HG02840 (cell line): ENCODE data around the gene NKAIN2.
"Not testable (repeated sequence)": the region's sequence is repeated elsewhere in the genome, so short reads cannot be mapped to it uniquely, and the experiment has no call there.

Source experiments
- ATAC-seq: cut with Tn5 transposase; IDR thresholded peaks from one replicate; pipeline ENCODE4 v1.9.1; 2021; ENCODE audit warnings: mild to moderate bottlenecking, moderate library complexity, moderate number of reproducible peaks; ENCODE audit not compliant: unreplicated experiment, low FRiP score

Gene NKAIN2

DNA sequence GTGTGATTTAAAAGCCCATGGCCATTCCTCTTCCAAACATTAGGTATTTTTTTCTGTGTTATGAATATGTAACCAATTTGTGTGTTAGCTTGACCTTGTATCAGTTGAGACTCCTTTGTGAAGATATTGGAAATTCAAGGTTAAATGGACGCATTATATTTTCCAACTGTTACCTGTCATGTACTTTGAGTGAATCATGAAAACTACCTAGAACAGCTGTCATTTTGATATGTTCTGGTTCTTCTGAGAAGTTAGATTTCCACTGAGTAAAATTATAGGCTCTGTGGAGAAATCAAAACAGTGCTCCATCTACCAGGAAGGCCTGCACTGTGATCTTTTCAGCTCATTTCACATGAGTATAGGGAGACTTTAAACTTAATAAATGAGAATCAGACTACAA is 470.0 kb downstream of the NKAIN2 start:
- no peak for ATAC-seq

DNA sequence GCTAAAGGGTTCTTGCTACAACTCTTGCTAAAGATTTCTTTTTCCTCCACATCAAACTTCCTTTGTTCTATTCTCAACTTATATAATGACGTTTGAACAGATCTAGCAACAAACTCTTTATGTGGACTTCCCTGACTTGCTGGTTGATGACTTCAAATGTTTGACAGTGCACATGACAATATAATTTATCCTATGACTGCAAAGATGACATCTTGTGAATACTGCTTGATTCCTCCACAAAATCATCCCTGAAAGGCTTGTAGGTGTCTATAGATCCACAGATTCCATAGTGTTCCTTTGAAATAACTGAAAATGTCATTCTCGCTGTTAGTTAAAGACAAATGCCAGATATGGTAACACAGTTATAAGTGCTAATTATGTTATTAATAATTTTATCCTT is 478.9 kb downstream of the NKAIN2 start:
- ATAC-seq = no peak

DNA sequence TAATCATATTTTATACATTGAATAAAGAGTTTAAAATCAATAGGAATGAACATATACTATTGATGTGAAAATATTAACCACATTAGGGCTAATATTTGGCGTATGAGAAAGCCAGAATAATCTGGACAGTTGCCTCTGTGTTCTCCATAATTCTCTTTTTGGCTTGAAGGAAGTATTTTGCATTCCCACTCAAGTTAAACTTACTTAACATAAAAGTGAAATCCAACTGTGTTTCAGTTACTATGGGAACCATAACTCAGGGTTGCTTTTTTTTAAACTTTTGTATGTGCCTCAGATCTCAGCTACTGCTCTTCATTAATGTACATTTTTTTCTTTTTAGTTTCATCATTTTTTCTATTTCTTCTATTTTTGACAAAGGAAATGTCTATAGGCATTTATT is 479.8 kb downstream of the NKAIN2 start:
- ATAC-seq = no peak

DNA sequence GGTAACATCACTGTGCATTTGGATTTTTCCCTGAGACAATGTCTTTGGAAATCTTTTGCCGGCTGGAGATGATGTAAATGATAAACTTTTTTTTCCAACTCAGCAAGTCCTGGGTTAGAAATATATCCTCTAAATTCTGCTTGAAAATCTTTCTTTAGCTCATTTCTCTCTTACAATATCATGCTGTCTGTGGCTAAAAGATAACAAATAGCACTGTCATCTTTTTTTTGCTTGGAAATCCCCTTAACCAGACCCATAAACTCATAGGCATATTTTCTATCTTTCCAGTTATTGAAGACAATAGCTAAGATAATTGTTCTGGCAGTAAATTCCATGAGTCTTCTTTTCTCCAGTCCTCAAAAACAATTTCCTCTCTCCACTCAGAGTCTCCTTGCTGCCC is 481.5 kb downstream of the NKAIN2 start:
- ATAC-seq = no peak

DNA sequence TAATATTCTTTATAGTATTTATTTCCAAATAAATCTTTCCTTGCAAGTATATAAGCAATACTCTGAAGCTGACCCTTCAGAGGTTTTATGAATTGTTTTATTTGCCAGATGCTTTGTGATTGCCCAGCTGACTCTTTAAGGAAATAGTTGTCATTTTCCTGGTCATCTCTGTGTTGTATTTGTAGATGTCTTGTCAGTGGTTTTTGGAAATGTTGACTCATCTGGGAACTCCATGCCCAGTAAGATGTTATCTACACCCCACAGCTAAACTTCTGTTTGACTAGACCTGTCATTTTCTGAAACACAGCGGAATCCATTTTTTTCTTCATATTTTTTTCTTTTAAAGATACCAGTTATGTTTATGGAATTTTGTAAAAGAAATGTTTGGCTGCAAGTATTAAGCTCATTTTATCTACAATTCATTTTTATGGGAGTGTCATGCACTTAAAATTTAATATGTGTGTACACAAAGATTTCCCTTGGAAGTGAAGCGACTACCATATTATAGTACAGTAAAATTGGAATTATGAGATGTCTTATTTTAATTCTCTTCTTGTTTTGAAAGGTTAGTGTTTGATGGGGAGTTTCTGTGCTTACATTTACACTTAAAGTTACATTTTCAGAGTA is 491.0 kb downstream of the NKAIN2 start:
- no peak for ATAC-seq

DNA sequence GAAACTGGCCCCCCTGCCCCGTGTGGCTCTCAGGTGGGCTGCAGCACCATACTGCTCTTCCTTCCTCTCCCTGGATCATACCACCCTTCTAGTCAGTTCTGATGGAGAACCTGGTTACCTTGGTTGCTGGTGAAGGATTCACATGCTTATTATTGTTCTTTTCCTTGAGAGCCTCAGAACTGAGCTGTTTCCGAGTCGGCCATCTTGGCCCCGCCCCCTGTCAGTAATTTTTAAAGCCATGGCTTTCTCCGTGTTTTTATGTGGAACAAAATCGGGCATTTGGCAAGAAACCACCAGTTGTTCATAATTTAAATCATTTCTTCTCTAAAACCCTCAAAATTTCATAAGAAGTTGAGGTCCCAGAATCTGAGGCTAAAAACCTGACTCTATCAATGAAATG is 493.8 kb downstream of the NKAIN2 start:
- no peak for ATAC-seq

DNA sequence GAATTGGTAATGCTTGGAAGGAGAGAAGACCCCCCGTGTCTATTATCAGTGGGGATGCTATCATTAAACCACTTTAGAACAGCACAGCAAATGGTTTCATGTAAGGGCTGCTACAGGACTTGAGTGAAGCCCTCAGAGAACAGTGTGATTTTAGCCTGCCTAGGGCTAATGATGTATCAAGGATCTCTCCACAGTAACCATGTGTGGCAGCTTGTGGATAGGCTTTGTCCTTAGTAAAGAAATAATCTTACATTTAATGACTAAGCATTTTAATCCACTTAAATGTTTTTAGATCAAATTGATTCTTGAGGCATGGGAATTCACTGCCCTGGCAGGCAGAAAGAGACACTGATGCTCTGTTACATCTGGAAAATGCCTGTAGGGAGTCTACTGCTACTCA is 495.1 kb downstream of the NKAIN2 start:
- ATAC-seq = no peak

DNA sequence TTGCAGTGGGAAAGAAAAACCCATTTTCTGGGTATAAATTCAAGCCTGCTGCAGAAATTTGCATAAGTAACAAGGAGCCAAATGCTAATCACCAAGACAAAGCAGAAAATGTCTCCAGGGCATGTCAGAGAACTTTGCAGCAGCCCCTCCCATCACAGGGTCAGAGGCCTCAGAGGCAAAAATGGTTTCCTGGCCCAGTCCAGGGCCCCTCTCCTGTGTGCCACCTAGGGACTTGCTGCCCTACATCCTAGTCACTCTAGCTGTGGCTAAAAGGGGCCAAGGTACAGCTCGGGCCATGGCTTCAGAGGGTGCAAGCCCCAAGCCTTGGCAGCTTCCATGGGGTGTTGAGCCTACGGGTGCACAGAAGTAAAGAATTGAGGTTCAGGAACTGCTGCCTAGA is 497.2 kb downstream of the NKAIN2 start:
- not testable (repeated sequence) for ATAC-seq

DNA sequence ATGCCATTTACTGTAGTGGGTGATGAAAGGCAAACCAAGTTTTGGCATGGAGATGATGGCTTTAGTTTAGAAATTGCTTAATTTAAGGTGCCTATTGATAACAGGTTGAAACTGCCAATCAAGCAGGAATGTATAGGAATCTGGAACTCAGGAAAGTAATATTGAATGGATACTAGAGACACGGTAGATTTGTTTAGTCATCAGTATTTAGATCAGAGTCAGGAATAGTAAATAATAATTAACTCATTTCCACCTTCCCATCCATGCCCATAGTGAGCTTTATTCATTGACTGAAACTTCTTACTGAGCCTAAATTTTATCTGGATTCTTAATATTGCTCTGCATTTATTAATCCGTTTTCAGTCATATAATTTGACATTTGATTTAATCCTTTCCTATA is 500.3 kb downstream of the NKAIN2 start:
- no peak for ATAC-seq

DNA sequence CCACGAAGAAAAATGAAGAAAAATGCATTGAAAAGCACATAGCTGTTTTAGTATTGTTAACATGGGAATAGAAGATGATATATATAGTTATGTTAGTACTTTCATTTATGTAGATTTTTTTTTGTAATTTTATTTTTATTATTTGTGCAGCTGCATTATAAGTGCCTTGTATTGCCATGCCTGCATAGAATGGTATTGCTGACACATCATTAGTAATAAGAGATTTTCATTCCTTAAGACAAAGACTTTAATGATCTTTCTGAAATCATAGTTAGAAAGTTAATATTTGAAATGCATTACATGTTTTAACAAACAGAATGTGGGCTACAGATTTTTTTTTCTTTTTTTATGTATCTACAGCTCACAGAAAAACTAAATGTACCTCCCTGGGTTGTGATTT is 506.5 kb downstream of the NKAIN2 start:
- ATAC-seq = no peak

DNA sequence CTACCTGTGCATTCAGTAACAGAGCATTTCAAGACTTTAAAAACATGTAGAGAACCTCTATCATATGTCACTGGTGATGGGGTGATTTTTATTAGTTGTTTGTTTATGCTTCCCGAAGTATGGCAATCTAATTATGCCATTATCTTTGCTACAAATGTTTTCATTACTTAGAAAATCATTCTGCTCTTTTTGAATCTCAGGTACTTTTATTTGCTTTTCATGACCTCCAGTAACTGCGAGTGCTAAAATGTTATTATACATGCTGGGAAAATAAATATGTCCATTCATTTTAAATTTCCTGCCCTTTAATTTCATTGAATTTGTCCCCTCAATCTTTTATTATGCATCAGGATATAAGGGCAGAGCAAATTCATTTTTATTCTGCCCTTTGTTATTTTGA is 515.7 kb downstream of the NKAIN2 start:
- ATAC-seq = no peak

DNA sequence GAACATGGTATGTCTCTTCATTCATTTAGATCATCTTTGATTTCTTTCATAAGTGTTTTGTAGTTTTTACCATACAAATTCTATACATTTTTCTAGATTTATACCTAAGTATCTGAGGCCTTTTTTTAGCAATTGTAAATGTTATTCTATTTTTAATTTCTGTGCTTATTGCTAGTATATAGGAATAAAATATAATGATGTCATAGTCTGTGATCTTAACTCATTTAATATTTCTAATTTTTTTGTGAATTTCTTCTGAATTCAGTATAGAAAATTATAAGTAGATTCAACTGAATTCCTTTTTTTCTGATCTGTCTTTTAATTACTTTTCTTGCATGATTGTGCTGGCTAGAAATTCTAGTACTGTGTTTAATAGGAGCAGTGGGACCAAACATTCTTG is 520.6 kb downstream of the NKAIN2 start:
- no peak for ATAC-seq

DNA sequence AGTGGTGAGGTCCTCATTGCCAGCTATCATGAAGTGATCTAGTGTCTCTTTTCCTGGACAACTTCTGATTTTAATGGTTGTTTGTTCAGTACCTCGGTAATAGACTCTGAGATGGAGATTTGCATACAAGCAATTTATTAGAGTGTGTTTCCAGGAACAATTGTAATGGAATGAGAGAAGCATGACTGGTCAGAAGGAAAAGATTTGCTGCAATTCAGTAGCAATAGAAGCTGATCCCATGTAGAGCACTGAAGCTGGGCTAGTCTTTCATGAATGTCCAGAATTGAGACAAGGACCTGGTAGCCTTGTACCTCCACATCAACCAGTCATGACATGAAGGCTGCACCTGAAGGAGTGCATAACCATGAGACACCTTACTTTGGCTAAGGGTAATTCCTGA is 526.5 kb downstream of the NKAIN2 start:
- ATAC-seq = no peak

DNA sequence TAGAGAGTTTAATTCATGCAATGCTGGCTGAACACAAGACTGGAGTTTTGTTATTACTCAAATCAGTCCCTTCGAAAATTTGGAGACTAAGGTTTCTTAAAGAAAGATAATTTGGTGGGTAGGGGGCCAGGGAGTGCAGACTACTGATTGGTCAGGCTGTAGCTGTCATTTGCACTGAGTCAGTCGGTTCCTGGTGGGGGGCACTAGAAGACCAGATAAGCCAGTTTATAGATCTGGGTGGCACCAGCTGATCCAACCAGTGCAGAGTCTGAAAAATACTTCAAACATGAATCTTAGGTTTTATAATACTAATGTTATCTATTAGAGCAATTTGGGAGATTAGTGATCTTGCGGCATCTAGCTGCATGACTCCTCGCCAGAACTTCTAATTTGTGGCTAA is 530.7 kb downstream of the NKAIN2 start:
- ATAC-seq = no peak

DNA sequence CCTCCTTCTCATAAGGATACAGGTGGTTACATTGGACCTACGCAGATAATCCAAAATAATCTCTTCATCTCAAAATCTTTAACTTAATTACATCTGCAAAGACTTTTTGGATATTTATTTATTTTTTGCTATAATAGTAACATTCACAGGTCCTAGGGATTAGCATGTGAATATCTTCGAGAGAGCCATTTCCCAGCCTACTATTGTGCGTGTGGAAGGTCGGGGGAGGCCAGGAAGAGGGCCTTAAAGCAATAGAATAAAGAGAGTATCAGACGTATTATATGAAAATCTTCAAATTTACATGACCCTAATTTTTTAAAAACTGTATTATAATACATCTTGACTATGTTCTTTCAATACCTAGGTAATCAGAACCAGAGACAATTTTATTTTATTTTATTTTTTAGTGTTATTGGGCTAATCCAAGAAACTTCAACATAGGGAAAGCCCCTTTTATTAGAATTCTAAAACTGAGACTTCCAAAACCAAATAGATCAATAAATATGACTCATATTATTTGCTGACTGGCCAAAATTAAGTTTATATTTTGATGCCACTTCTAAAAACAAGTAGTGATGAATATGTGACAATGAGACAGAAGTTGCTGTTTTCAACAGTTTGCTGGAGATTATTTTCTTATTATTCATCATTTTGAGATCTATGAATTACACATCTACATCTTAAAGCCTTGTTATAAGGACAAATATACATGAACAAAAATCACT is 536.1 kb downstream of the NKAIN2 start:
- no peak for ATAC-seq

DNA sequence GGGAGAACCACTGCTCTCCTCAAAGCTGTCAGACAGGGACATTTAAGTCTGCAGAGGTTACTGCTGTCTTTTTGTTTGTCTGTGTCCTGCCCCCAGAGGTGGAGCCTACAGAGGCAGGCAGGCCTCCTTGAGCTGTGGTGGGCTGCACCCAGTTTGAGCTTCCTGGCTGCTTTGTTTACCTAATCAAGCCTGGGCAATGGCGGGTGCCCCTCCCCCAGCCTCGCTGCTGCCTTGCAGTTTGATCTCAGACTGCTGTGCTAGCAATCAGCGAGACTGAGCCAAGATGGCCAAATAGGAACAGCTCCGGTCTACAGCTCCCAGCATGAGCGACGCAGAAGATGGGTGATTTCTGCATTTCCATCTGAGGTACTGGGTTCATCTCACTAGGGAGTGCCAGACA is 544.7 kb downstream of the NKAIN2 start:
- ATAC-seq = not testable (repeated sequence)

DNA sequence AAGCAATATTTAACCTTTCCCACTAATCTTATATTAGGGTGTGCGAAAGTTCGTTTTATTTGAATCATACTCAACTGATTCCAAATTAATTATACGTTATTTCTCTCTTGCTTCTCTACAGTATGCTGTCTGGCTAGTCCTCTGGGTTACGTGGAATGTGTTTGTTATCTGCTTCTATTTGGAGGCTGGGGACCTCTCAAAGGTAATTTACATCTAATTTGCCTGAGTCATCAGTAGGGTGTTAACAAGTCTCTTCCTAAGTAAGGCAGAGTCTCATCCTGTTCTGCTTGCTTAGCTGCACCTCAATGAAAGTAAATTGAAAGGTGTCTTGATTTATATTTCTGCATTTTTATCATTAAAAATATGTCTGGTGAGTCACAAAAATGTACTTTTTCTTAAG is 551.5 kb downstream of the NKAIN2 start:
- no peak for ATAC-seq

DNA sequence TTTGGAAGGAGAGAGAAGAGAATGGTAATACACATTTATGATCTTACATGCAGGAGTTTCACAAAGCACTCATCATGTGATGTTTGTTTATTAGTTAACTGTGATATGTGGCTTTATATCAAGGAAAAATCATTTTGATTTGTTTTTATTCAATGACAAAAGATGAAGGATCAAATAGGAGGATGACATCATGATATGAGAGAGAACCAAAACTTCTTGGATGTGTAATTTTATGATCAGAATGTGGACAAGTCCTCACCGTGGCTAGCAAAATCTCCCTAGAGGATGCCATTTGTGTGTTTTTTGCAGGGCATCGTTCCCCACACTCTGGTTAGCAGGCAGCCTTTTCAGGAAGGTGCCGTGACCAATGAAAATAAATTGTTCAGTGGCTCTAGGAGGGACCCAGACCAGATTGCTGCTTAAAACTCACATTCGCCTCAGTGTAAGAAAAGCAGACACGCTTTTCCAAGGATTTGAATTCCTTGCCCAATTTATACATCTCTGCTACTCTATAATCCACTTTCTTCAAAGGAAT is 552.7 kb downstream of the NKAIN2 start:
- ATAC-seq = no peak

DNA sequence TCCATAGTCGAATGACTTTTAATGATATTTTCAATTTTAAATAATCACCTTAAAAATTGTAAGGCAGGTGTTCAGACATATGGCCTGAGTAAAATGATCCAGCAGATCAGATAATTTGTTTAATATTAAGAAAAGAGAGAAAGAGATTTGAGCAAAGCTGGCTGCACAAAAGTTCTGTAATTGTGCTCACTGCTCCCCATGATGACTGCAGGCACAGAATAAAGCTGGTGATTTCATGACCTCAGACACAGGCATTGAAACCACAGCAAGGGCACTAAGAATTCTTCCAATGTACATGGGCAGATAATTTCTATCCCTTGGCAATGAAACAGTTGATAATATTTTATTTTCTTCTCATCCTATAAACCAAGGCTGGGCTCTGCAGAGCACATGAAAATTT is 553.1 kb downstream of the NKAIN2 start:
- no peak for ATAC-seq

DNA sequence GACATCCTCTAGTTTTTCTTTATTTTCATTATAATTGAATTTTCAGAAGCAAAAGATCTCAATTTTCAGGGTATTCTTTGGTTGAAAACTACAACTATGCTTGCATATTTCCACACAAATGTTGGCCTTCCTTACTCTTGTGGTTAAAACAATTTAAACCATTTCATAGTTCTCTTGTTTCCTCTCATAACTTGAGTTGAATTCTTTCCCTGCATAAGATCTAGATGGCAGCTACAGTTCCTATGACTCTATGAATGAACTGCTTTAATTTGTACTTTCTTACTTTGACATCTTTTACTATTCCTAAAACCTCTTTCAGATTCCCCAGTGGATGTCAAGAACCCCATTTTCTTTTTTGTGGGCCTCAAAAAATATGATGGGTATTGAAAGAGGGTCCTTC is 564.5 kb downstream of the NKAIN2 start:
- no peak for ATAC-seq

DNA sequence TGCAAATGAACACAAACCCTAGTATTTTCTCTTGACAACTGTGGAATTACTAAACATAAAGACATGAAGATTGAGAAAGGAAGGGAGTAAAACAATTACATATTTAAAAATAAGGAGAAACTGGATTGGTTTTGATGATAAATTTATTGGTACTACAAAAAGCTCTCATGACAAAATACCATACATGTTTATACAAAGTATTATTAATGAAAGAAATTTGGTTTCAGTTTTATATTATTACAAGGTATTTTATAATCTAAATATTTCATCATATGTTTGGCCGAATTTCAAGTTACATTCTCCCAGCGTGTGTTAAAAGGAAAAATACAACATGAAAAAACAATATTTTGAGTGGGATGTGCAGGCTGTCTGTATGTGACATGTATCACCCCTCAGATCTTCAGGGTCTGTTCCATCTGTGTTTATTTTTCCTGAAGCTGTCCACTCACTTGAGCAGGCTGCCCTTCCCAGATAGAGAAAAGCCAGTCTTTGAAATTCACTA is 568.4 kb downstream of the NKAIN2 start:
- ATAC-seq = no peak

DNA sequence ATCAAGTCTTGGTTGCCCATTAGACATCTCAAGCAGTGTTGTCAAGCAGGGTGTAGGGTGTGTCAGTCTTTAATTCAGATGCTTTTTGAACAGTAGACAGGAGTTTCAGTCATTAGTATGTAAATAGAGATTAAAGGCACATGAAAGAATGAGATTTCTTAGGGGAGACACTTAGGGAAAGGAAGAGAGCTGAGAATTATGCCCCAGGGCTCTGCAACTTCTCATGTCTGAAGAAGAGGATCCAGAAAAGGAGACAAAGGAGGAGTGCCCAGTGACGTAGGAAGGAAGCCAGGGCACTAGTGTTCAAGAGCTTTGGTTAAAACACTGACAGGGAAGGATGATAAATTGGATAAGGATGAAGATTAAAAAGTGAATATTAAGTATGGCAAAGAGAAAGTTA is 569.7 kb downstream of the NKAIN2 start:
- no peak for ATAC-seq
